HFFc6 (cell line): ENCODE measurements around the gene CELF4. TPM values are rescaled to one million over a fixed set of nuclear protein-coding genes. Genes with fewer than 3 reads are reported as not detected.

Experiments used
- DNase-seq: peaks from one replicate; pipeline ENCODE4 v3.0.0-alpha.2; 2018
- H3K27ac Mint-ChIP-seq: 2 replicates; pipeline ENCODE4 v1.8.0; 2020; ENCODE audit warnings: mild to moderate bottlenecking, mixed read lengths
- H3K27me3 Mint-ChIP-seq: 2 replicates; pipeline ENCODE4 v1.8.0; 2021; ENCODE audit warnings: mild to moderate bottlenecking, moderate library complexity, mixed read lengths; ENCODE audit not compliant: insufficient read depth
- H3K36me3 Mint-ChIP-seq: 2 replicates; pipeline ENCODE4 v1.8.0; 2021; ENCODE audit warnings: low read depth, mixed read lengths
- H3K4me1 Mint-ChIP-seq: 2 replicates; pipeline ENCODE4 v1.8.0; 2020; ENCODE audit warnings: low read depth, mixed read lengths
- H3K4me3 Mint-ChIP-seq: 2 replicates; pipeline ENCODE4 v1.8.0; 2020; ENCODE audit warnings: mild to moderate bottlenecking, moderate library complexity, mixed read lengths
- H3K9me3 Mint-ChIP-seq: 2 replicates; pipeline ENCODE4 v1.8.0; 2020; ENCODE audit warnings: mild to moderate bottlenecking, mixed read lengths
- total RNA-seq, 6 experiments: library from RNA; stranded (reverse); fragmentation: NEBNext Ultra II Directional; extraction: Animal tissue kit (Norgen Biotek cat#: 25700); gene quantifications; 2 replicates in 1 of 6; 3 replicates in 5 of 6; pipeline ENCODE4 v1.2.3, GENCODE V29; 2021
- TF ChIP-seq, protein P1 (sequence below): fragments of 200-600 bp; sonication (generic); IDR thresholded peaks from 2 replicates; pipeline ENCODE4 v1.5.0; 2021; ENCODE audit warnings: antibody characterized with exemption, mild to moderate bottlenecking

CELF4 gene
- total RNA-seq, 6 experiments from 2014 or later: not detected

- TF ChIP-seq, protein P1, sequence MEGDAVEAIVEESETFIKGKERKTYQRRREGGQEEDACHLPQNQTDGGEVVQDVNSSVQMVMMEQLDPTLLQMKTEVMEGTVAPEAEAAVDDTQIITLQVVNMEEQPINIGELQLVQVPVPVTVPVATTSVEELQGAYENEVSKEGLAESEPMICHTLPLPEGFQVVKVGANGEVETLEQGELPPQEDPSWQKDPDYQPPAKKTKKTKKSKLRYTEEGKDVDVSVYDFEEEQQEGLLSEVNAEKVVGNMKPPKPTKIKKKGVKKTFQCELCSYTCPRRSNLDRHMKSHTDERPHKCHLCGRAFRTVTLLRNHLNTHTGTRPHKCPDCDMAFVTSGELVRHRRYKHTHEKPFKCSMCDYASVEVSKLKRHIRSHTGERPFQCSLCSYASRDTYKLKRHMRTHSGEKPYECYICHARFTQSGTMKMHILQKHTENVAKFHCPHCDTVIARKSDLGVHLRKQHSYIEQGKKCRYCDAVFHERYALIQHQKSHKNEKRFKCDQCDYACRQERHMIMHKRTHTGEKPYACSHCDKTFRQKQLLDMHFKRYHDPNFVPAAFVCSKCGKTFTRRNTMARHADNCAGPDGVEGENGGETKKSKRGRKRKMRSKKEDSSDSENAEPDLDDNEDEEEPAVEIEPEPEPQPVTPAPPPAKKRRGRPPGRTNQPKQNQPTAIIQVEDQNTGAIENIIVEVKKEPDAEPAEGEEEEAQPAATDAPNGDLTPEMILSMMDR: no peak
- no peak overlapping the region for H3K27ac Mint-ChIP-seq
- H3K4me3 Mint-ChIP-seq: no peak overlapping the region
- H3K36me3 Mint-ChIP-seq: no peaks in the 10 kb centered on the region
- peaks cover 54% of the 10 kb centered on the region for H3K4me1 Mint-ChIP-seq
- peaks cover 23% of the 10 kb centered on the region for H3K27me3 Mint-ChIP-seq
- DNase-seq: no peak
- no peaks in the 10 kb centered on the region for H3K9me3 Mint-ChIP-seq
These were observed 116.7 kb downstream of the CELF4 start for GRCh38 chr18:37448946-37449345.

DNA sequence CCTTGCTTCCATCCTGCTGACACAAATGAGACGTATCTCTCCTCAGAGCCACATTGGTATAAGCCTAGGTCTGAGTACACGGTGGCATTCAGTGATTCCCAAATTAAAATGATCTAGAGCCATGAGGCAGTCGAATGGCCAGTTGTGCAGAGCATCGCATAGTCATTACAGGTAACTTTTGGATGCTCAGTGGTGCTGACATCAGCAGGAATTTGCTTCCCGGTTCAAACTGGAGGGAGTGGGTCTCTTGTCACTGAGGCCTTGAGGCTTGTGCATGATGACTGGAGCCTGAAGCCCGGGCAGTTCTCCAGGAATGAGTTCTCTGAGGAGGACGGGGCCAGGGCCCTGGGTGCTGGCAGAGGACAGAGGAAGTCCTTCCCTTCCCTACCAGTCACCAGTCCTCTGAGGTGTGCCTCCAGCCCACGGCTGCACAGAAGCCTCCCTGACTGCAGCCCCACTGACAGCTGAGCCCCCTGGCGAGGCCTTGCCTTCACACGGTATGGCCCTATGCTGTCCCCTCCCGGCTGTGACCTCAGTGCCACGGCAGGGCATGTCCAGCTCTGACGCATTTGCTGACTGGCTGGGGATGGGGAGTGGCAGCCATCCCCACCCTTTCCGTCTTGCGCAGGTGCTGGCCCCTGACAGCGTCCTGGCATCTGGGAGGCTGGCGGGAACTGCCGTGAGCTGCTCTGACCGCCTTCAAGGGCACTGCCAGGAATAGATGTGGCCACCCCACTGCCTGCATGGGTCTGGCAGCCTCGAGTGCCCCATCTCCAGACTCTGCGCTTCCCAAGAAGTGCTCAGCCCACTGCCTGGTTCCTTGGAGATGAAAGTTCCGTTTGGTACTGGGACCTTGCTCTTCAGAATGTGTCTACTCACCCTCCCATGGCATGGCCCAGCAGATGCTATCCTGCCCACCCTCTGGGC is 117.4 kb downstream of the CELF4 start:
- H3K4me3 Mint-ChIP-seq: no peak overlapping the region
- TF ChIP-seq, protein P1: no peak
- H3K4me1 Mint-ChIP-seq: peaks cover 53% of the 10 kb centered on the region
- DNase-seq: no peak
- peaks cover 26% of the 10 kb centered on the region for H3K27me3 Mint-ChIP-seq
- no peak overlapping the region for H3K27ac Mint-ChIP-seq
- H3K36me3 Mint-ChIP-seq: no peaks in the 10 kb centered on the region
- no peaks in the 10 kb centered on the region for H3K9me3 Mint-ChIP-seq

GRCh38 chr18:37445836-37446235 is 119.8 kb downstream of the CELF4 start:
- H3K27me3 Mint-ChIP-seq: peaks cover 34% of the 10 kb centered on the region
- H3K4me3 Mint-ChIP-seq: no peak overlapping the region
- DNase-seq: no peak
- H3K4me1 Mint-ChIP-seq: peaks cover 44% of the 10 kb centered on the region
- TF ChIP-seq, protein P1: no peak
- H3K9me3 Mint-ChIP-seq: no peaks in the 10 kb centered on the region
- no peaks in the 10 kb centered on the region for H3K36me3 Mint-ChIP-seq
- H3K27ac Mint-ChIP-seq: no peak overlapping the region

DNA sequence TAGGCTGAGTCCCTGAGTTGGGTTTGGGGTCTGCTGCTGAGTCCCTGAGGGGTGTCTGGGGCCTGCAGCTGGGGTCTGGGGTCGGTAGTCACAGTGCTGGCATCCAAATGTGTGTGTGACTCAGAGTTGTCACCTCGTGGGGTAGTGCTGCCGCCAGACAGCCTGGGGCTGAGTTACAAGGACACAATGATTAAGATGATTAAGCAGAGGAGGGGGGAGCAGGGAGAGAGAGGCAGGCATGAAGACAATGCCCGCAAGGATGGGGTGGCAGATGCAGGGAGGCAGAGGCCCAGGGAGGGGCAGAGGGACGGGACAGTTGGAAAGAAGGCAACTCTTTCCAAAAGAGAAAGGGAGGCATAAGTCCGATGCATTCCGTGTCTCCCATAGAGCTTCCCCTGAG is 120.2 kb downstream of the CELF4 start:
- Mint-ChIP-seq H3K4me3 (no peak overlapping the region), H3K9me3 (no peaks in the 10 kb centered on the region), H3K36me3 (no peaks in the 10 kb centered on the region), H3K4me1 (peaks cover 41% of the 10 kb centered on the region), H3K27me3 (peaks cover 34% of the 10 kb centered on the region), H3K27ac (no peak overlapping the region; the same call in 1 of the 2 replicates)
- peak; percentile 25 for DNase-seq
- TF ChIP-seq, protein P1: no peak

DNA sequence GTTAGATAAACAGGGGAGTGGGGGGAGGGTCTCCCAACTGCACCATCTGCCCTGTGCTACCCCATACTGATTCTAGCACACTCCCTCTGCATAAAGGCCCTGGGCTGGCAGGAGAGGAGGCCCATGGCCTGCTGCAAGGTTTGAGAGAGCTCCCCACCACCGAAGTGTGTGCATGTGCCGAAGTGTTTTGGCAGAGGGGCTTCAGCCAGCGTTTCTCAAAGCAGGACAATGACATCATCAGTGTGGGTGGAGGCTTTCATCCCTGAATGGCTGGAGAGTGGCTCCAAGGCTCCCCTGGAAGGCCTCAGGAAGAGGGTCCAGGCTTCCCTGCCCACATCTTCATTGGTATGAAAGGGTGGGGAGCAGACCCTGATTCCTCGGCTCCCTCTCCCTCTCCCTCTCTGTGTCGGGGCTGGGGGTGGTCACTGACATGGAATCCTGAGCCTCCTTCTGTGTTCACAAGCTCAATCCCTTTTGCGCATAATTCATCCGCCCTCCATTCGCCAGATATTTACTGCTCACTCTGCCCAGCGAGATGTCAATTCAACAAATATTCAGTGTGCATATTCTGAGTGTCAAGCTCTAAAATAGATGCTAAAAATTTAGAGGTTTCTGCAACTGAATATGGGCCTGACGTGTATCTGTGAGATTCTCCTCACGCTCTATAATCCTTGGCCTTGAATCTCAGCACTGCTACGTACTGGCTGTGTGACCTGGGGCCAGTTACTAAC is 122.1 kb downstream of the CELF4 start:
- H3K27ac Mint-ChIP-seq: no peak overlapping the region
- DNase-seq: no peak
- no peaks in the 10 kb centered on the region for H3K36me3 Mint-ChIP-seq
- TF ChIP-seq, protein P1: no peak
- no peak overlapping the region for H3K4me3 Mint-ChIP-seq
- H3K27me3 Mint-ChIP-seq: peaks cover 40% of the 10 kb centered on the region
- H3K4me1 Mint-ChIP-seq: peaks cover 28% of the 10 kb centered on the region
- no peaks in the 10 kb centered on the region for H3K9me3 Mint-ChIP-seq
